Measurements from ENCODE around the gene TMEM248. TPM values are rescaled to one million over a fixed set of nuclear protein-coding genes. Genes with fewer than 3 reads are reported as not detected.
A peak's percentile ranks its signal among the peaks of the same experiment; 100 is the strongest.
"Not testable (repeated sequence)": the region's sequence is repeated elsewhere in the genome, so short reads cannot be mapped to it uniquely, and the experiment has no call there.

TMEM248 gene
- total RNA-seq, 3 donors from 2014 or later, result 101 to 130 (median 111) TPM

DNA sequence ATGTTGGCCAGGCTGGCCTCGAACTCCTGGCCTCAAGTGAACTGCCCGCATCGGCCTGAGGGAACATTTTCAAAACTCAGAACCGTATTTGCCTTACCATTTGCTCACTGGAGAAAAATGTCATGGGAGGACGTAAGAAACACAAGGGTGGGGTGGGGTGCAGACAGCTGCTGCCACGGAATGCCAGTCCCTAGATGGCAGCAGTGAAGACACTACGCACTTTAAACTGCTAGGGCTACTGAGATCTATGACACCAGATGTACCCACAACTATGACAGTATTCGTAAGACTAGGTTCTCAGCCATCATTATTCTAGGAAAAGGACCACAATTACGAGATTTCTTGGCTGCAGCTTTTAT is 73.6 kb downstream of the TMEM248 start:
- TF ChIP-seq CTCF (IDR thresholded peaks at IDR 0.05), result peak; percentile 11
- ATAC-seq (peak; percentile 76), DNase-seq (peak; percentile 64 to 71 (median 70))
- H3K4me1 ChIP-seq (ENCODE audit: low read depth), result peaks cover 12% of the 10 kb centered on the region
- intact Hi-C loops (cut with DNase I, micrococcal nuclease), result loop anchor here in 1 of 2 donors (10.0 kb wide), 1 partner anchor 70 kb away; the partner anchor contains the start of gene TMEM248
- peaks cover 12% of the 10 kb centered on the region for H3K36me3 ChIP-seq (ENCODE audit: low read depth)
- H3K4me3 ChIP-seq, result peak overlapping the region; percentile 57
- not testable (repeated sequence) for H3K9me3 ChIP-seq

DNA sequence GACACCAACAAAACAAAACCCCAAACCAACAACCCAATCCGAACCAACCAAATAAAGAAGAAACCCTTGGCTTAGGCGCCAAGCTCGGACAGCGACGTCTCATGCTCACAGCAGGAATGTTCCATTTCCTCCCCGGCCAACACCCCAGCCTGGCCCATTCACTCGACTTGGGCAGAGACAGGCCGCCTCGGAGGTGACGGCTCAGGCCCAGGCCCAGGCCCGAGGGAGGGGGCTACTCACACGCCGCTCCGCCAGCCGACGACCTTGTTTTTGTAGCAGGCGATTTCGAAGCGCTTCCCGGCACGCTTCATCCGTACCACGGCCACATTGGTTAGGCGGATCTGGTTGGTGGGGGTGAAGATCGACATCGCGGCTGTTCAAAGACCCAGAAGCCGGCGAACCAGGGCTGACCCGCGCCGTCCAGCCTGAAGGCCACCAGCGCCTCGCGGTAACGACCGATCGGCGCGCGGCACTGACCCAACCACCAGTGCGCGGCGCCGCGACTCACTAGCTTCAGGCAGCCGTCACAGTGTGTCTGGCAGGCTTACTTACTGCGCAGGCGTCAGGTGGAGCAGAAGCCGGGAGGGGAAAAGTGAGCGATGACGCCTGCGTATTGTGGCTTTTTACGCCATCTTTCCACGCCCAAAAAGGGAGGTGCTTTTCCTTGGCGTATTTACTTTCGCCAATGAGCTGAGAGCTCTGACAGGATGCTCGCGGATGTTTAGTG is 74.2 kb downstream of the TMEM248 start, which contains the start of gene SBDS:
Gene SBDS (minus strand): TSS at position 537 of the 727 bp plus-strand sequence. CDS start 169 bp downstream, at position 368.
- peak; percentile 87 for ATAC-seq
- Histone ChIP-seq H3K4me3 (peak within 1 kb of the TSS; percentile 57), H3K36me3 (ENCODE audit: low read depth) (peaks cover 12% of the 10 kb centered on the region), H3K4me1 (ENCODE audit: low read depth) (peaks cover 12% of the 10 kb centered on the region)
- not testable (repeated sequence) for H3K9me3 ChIP-seq
- intact Hi-C loops (cut with DNase I, micrococcal nuclease), result loop anchor here in 1 of 2 donors (10.0 kb wide), 1 partner anchor 70 kb away; the partner anchor contains the start of gene TMEM248
- DNase-seq, result peak; percentile 92 to 97 (median 95)

DNA sequence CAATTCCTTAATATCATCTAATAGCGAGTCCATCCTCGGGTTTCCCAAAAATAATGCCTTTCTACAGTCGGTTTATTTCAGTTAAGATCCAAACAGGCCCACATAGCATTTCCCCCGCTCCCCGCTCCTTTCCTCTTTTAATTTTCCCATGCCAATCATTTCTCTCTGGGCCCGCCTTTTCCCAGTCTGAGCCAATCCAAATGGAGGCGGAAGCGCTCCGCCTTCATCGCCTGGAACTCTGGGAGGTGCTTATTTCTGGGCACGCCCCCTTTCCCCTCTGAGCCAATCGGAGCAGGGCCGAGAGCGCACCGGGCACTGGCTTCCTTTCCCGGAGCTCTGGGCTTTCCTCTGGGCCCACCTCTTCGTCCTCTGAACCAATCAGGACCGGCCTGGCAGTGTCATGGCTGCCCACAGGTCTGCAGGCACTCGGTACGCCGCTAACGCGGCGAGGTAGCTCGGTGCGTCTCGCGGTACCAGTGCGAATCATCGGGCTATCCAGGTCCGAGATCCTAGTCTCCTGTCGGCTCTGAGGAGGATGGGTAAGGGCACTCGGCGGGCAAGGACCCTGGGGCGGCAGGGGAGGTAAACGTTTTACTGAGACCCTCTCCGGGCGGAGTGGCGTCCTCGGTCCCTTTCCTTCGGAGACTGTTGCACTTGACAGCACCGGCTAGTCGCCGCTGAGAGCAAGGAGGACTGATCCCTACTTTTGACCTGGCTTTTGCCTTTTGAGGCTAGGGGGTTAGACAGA is 75.6 kb downstream of the TMEM248 start, which contains the start of gene TYW1:
Gene TYW1 (plus strand): TSS at position 390 of the 748 bp plus-strand sequence. CDS start 146 bp downstream, at position 536.
- Histone ChIP-seq H3K4me1 (ENCODE audit: low read depth) (peaks cover 12% of the 10 kb centered on the region), H3K4me3 (peak within 1 kb of the TSS; percentile 65)
- ATAC-seq, result peak; percentile 87
- intact Hi-C loops (cut with DNase I, micrococcal nuclease), result loop anchor here in 1 of 2 donors (10.0 kb wide), 1 partner anchor 72 kb away; the partner anchor contains the start of gene TMEM248
- H3K9me3 ChIP-seq; H3K36me3 ChIP-seq (ENCODE audit: low read depth): not testable (repeated sequence)
- peak; percentile 98 to 100 (median 98) for DNase-seq

- H3K4me3 ChIP-seq; DNase-seq; H3K9me3 ChIP-seq; H3K4me1 ChIP-seq (ENCODE audit: low read depth); H3K36me3 ChIP-seq (ENCODE audit: low read depth); ATAC-seq; intact Hi-C loops (cut with DNase I, micrococcal nuclease): not testable (repeated sequence)
- TF ChIP-seq CTCF (IDR thresholded peaks at IDR 0.05), result peak; percentile 16
These were observed 79.7 kb downstream of the TMEM248 start for GRCh38 chr7:67000601-67001258.

DNA sequence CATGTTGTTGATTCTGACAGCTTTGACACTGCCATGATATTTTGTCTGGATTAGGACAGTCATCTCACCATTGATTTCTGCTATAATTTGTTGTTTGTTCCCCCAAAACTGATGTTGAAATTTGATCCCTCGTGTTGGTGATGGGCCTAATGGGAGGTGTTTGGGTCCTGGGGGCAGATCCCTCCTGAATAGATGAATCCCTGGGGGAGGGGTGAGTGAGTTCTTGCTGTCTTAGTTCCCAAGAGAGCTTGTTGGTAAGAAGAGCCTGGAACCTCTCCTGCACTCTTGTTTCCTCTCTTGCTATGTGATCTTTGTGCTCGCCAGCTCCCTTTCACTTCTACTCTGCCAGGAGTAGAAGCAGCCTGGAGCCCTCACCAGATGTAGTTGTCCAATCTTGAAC is 83.1 kb downstream of the TMEM248 start:
- intact Hi-C loops (cut with DNase I, micrococcal nuclease); DNase-seq; H3K9me3 ChIP-seq; H3K4me1 ChIP-seq (ENCODE audit: low read depth); ATAC-seq; H3K36me3 ChIP-seq (ENCODE audit: low read depth); H3K4me3 ChIP-seq: not testable (repeated sequence)

DNA sequence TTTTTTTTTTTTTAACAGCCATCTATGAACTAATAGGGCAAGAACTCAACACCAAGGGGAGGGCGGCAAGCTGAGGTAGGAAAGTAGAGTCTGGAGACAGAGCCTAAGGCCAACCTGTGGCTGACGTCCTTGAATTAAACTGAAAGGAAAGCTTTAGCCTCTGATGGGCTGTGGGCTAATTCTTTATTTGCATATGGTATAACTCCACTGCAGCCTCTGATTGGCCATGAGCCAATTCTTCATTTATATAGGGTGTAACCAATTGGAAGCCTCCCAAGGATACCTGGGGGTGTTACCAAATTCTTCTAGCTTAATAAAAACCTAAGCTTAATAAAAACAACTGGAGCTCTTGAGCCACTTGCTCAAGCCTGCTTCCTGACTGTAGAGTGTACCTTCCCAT is 85.9 kb downstream of the TMEM248 start:
- no peak for DNase-seq
- H3K4me3 ChIP-seq, result no peak overlapping the region
- H3K4me1 ChIP-seq (ENCODE audit: low read depth), result no peaks in the 10 kb centered on the region
- ATAC-seq, result peak; percentile 49
- H3K36me3 ChIP-seq (ENCODE audit: low read depth), result no peaks in the 10 kb centered on the region
- TF ChIP-seq CTCF (IDR thresholded peaks at IDR 0.05), result no peak
- intact Hi-C loops (cut with DNase I, micrococcal nuclease), result no loop called here
- no peaks in the 10 kb centered on the region for H3K9me3 ChIP-seq

Other genes with a start within 250 kb of the TMEM248 start
- gene RABGEF1, start 180.5 kb upstream of the TMEM248 start, total RNA-seq, result 10 to 100 TPM; 25.0 to 31.7 (median 26.9) TPM
- 100 to 1,000 TPM; 129 to 153 (median 134) TPM for gene SBDS, start 74.4 kb downstream of the TMEM248 start, total RNA-seq
- 10 to 100 TPM; 14.6 to 19.0 (median 16.6) TPM for gene TYW1, start 75.6 kb downstream of the TMEM248 start, total RNA-seq